NCI-H1694 (cell line): ENCODE measurements around the gene SELENOW.

ENCODE experiments used
- DNase-seq: peaks from one replicate; lab custom pipeline; 2025; lab: John Stamatoyannopoulos, UW

The SELENOW gene

DNA sequence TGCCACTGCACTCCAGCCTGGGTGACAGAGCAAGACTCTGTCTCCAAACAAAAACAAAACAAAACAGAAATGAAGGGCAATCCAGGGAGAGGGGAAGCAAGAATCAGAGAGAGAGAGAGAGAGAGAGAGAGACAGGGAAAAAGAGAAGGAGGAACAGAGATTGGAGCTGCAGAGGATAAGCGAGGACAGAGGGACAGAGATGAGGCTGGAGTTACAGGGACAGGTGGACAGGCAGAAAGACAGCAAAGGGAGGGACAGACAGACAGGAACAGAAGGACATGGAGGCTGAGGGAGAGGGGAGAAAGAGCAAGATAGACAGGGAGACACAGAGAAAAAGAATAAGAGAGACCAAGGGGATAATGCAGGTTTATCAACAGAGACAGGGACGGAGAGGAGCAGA is 41.9 kb downstream of the SELENOW start:
- no peak for DNase-seq

DNA sequence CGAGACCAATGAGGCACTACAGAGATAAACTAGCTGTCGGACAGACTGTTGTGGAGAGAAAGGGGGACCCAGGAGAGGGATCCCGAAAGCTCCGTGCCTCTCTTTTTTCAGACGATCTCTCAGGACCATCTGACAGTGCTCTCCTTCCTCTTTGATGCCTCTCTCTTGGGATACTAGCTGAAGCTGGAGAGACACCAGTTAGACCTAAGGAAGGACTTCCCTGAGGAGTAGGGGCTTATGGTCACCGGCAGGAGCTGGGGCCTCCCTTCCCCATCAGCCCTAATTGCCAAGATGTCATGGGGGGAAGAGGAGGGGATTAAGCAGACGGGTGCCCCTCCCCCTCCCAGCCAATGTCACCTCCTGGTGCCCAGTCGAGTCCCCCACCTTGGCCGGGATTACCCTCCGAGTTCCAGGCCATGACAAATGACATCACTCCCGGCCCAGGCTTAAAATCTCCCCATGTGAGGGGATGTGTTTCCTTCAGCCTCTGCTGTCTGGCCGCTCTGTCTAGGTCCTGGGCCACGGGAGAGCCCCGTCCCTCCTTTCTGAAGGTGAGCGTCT is 43.0 kb downstream of the SELENOW start, which contains the start of gene CRX:
Gene CRX (plus strand): TSS at position 478 of the 561 bp plus-strand sequence. CDS start 12,507 bp downstream, outside the sequence.
- DNase-seq: no peak

DNA sequence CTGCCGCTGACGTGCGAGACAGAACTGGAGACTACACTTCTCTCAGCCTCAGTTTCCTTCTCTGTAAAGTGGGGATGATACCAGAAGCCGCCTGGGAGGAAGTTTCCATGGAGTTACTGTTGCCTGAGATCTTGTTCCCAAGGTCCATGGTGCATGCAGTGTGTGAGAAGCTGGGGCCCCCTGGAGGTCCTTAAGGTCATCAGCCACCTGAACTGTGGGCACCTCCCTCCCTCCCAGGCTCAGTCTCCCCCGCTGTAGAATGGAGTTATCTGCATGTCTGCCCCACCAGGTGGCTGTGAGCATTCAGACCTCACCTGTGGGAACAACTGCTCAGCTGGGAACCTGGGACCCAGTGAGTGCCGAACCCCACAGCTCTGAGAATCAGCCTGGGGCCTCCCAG is 45.9 kb downstream of the SELENOW start:
- no peak for DNase-seq

DNA sequence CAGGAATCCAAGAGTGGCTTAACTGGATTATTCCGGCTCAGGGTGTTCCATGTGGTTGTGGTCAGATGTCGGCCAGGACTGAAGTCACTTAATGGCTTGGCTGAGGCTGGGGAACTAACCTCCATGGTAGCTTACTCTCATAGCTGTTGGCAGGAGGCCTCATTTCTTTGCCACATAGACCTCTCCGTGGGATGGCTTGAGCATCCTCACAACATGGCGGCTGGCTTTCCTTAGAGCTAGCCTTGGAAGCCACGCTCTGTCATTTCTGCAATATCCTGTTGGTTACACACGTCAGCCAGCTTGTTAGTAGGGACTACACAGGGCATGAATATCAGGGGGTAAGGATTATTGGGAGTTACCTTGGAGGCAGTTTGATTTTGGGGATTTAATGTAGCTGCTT is 48.3 kb downstream of the SELENOW start:
- DNase-seq: no peak

DNA sequence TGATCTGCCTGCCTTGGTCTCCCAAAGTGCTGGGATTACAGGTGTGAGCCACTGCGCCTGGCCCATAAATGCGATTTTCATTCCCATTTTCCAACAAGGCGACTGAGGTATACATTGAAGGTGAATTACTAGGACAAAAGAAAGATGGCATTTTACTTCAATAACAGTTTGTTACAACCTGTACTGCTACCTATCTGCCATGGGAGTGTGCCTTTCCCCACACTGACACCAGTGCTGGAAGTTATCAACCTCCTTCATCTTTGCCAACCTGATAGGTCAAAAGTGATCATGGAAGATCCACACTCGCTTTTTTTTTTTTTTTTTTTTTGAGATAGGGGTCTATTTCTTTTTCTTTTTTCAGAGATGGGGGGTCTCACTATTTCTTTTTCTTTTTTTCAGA is 54.2 kb downstream of the SELENOW start:
- no peak for DNase-seq
